ENCODE measurements around the gene LEPROT. TPM values are rescaled to one million over a fixed set of nuclear protein-coding genes. Genes with fewer than 3 reads are reported as not detected.

The LEPROT gene
- total RNA-seq, 1 experiment from 2014 or later, result 18.4 TPM

DNA sequence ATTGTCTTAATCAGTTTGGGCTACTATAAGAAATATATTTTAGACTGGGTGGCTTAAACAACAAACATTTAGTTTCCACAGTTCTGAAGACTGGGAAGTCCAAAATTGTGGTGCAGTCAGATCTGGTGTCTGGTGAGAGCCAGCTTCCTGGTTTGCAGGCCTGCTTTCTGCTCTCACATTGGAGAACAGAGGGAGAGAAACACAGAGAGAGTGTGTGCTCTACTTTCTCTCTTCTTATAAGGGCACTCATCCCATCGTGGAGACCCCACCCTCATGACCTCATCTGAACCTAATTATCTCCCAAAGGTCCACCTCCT lies 4.1 kb downstream of the LEPROT start:
- DNase-seq, result no peak
- Histone ChIP-seq H3K9me2 (replicated peaks; ENCODE audit: low read length) (no peaks in the 10 kb centered on the region), H3K4me2 (ENCODE audit: low read length) (peak overlapping the region; percentile 68), H4K20me1 (ENCODE audit: low read length) (no peaks in the 10 kb centered on the region), H2AFZ (ENCODE audit: low read length) (no peak overlapping the region), H3K4me1 (ENCODE audit: insufficient read depth, low read length) (peaks cover 55% of the 10 kb centered on the region), H3K36me3 (ENCODE audit: low read depth, low read length) (0 out of 2 replicates have a peak, but pooled peaks cover 5% of the 10 kb centered on the region), H3K4me3 (ENCODE audit: low read length) (peak overlapping the region; percentile 37), H3F3A (ENCODE audit: low read length, unreplicated experiment) (no peaks in the 10 kb centered on the region), H3K27ac (ENCODE audit: low read length) (peak overlapping the region; percentile 77), H3K79me2 (ENCODE audit: low read length) (peaks cover 43% of the 10 kb centered on the region), H3K27me3 (ENCODE audit: low read length) (no peaks in the 10 kb centered on the region), H3K9me3 (ENCODE audit: low read length) (no peaks in the 10 kb centered on the region), H3K9ac (ENCODE audit: low read length) (no peak overlapping the region; the same call in 1 of the 2 replicates)
- CTCF ChIA-PET, result interaction anchor here (1.3 kb wide), 1 partner anchor 35 kb away, joined by 4 read pairs; no protein-coding TSS in a partner anchor
- TF ChIP-seq CTCF (conservative IDR thresholded peaks at IDR 0.05; ENCODE audit: low read depth, low read length), result no peak
- TF ChIP-seq EZH2 (IDR thresholded peaks at IDR 0.05; ENCODE audit: low read length, unreplicated experiment), result no peak
- TF ChIP-seq EZH2phosphoT487 (IDR thresholded peaks at IDR 0.05; ENCODE audit: borderline replicate concordance, low read length), result no peak
- BruUV-seq (replicated peaks), result no TSS peak
- no peak for ATAC-seq
- POLR2A ChIA-PET (ENCODE audit: unreplicated experiment), result no interaction called here
- intact Hi-C loops (cut with micrococcal nuclease), result loop anchor here (5.0 to 10.0 kb wide), 3 partner anchors 357 to 1508 kb away; partner anchors contain the start of gene RAVER2

DNA sequence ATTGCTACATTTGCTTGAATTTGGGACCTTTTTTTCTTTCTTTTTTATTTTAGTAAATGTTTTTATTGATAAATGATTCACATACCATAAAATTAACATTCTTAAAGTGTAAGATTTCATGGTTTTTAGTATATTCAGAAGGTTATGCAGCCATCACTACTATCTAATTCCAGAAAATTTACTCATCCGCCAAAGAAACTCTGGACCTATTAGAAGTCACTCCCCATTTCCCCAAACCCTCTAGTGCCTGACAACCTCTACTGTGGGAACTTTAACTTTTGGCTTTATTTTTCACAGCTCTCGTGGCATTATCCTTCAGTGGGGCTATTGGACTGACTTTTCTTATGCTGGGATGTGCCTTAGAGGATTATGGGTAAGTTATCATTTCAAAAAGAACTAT lies 4.5 kb downstream of the LEPROT start:
- intact Hi-C loops (cut with micrococcal nuclease), result loop anchor here (10.0 kb wide), 1 partner anchor 680 kb away; the partner anchor contains the start of gene RAVER2
- H3K36me3 ChIP-seq (ENCODE audit: low read depth, low read length), result 0 out of 2 replicates have a peak, but pooled peaks cover 5% of the 10 kb centered on the region
- H3F3A ChIP-seq (ENCODE audit: low read length, unreplicated experiment), result peaks cover 2% of the 10 kb centered on the region
- H3K9me3 ChIP-seq (ENCODE audit: low read length), result no peaks in the 10 kb centered on the region
- TF ChIP-seq EZH2 (IDR thresholded peaks at IDR 0.05; ENCODE audit: low read length, unreplicated experiment), result no peak
- no peak for TF ChIP-seq EZH2phosphoT487 (IDR thresholded peaks at IDR 0.05; ENCODE audit: borderline replicate concordance, low read length)
- TF ChIP-seq CTCF (conservative IDR thresholded peaks at IDR 0.05; ENCODE audit: low read depth, low read length), result no peak
- ChIA-PET POLR2A (ENCODE audit: unreplicated experiment) (no interaction called here), CTCF (no interaction called here)
- no peaks in the 10 kb centered on the region for H4K20me1 ChIP-seq (ENCODE audit: low read length)
- H3K9ac ChIP-seq (ENCODE audit: low read length), result no peak overlapping the region
- H3K79me2 ChIP-seq (ENCODE audit: low read length), result peaks cover 43% of the 10 kb centered on the region
- ATAC-seq (no peak), DNase-seq (no peak)
- H3K4me2 ChIP-seq (ENCODE audit: low read length), result peak overlapping the region; percentile 68
- H2AFZ ChIP-seq (ENCODE audit: low read length), result no peak overlapping the region
- H3K4me3 ChIP-seq (ENCODE audit: low read length), result no peak overlapping the region
- H3K9me2 ChIP-seq (replicated peaks; ENCODE audit: low read length), result no peaks in the 10 kb centered on the region
- H3K27me3 ChIP-seq (ENCODE audit: low read length), result no peaks in the 10 kb centered on the region
- no TSS peak for BruUV-seq (replicated peaks)
- peaks cover 59% of the 10 kb centered on the region for H3K4me1 ChIP-seq (ENCODE audit: insufficient read depth, low read length)
- H3K27ac ChIP-seq (ENCODE audit: low read length), result peak overlapping the region; percentile 77

GRCh38 chr1:65425697-65426096 lies 5.2 kb downstream of the LEPROT start:
- DNase-seq, result peak; percentile 93
- peak; percentile 53 for ATAC-seq
- Histone ChIP-seq H3K79me2 (ENCODE audit: low read length) (peaks cover 42% of the 10 kb centered on the region), H4K20me1 (ENCODE audit: low read length) (no peaks in the 10 kb centered on the region), H3K27me3 (ENCODE audit: low read length) (no peaks in the 10 kb centered on the region), H3K9me3 (ENCODE audit: low read length) (no peaks in the 10 kb centered on the region), H3K27ac (ENCODE audit: low read length) (peak overlapping the region; percentile 65), H3K9me2 (replicated peaks; ENCODE audit: low read length) (no peaks in the 10 kb centered on the region), H3K4me3 (ENCODE audit: low read length) (no peak overlapping the region), H3K36me3 (ENCODE audit: low read depth, low read length) (0 out of 2 replicates have a peak, but pooled peaks cover 5% of the 10 kb centered on the region), H3K4me1 (ENCODE audit: insufficient read depth, low read length) (peaks cover 66% of the 10 kb centered on the region), H3F3A (ENCODE audit: low read length, unreplicated experiment) (peaks cover 4% of the 10 kb centered on the region), H3K4me2 (ENCODE audit: low read length) (peak overlapping the region; percentile 34), H3K9ac (ENCODE audit: low read length) (no peak overlapping the region), H2AFZ (ENCODE audit: low read length) (no peak overlapping the region)
- no TSS peak for BruUV-seq (replicated peaks)
- no peak for TF ChIP-seq CTCF (conservative IDR thresholded peaks at IDR 0.05; ENCODE audit: low read depth, low read length)
- no peak for TF ChIP-seq EZH2phosphoT487 (IDR thresholded peaks at IDR 0.05; ENCODE audit: borderline replicate concordance, low read length)
- TF ChIP-seq EZH2 (IDR thresholded peaks at IDR 0.05; ENCODE audit: low read length, unreplicated experiment), result no peak
- ChIA-PET CTCF (no interaction called here), POLR2A (ENCODE audit: unreplicated experiment) (no interaction called here)
- intact Hi-C loops (cut with micrococcal nuclease), result loop anchor here (10.0 kb wide), 1 partner anchor 681 kb away; the partner anchor contains the start of gene RAVER2

Measured in PC-3 (cell line).